GM18499 (cell line): ENCODE data around the gene GRM1.

Experiments used
- ATAC-seq: cut with Tn5 transposase; IDR thresholded peaks from one replicate; pipeline ENCODE4 v1.9.1; 2021; ENCODE audit warnings: moderate number of reproducible peaks; ENCODE audit not compliant: insufficient read depth, unreplicated experiment

The GRM1 gene

DNA sequence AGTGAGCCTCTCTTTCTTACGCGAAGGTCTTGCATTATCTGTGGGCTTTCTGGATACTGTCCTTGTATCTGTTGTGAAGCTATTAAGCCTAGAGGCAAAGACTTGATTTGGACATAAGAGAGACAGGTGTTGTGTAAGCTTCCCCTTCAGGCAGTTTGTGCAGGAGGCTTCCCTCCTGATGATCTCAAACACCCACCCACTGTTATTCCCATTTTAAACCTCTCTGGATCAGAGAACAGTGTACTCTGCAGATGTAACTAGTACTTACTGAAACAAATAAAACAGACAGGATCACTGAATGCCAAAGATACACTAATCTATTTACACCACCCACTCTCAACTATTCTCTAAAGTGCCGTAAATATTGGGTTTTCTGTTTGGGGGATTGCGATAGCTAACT lies 401.0 kb downstream of the GRM1 start:
- ATAC-seq: no peak

DNA sequence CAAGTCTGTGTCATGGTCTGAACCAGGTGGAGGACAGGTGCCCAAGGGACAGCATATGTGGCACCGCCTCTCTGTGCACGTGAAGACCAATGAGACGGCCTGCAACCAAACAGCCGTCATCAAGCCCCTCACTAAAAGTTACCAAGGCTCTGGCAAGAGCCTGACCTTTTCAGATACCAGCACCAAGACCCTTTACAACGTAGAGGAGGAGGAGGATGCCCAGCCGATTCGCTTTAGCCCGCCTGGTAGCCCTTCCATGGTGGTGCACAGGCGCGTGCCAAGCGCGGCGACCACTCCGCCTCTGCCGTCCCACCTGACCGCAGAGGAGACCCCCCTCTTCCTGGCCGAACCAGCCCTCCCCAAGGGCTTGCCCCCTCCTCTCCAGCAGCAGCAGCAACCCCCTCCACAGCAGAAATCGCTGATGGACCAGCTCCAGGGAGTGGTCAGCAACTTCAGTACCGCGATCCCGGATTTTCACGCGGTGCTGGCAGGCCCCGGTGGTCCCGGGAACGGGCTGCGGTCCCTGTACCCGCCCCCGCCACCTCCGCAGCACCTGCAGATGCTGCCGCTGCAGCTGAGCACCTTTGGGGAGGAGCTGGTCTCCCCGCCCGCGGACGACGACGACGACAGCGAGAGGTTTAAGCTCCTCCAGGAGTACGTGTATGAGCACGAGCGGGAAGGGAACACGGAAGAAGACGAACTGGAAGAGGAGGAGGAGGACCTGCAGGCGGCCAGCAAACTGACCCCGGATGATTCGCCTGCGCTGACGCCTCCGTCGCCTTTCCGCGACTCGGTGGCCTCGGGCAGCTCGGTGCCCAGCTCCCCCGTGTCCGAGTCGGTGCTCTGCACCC lies 405.2 kb downstream of the GRM1 start:
- ATAC-seq: no peak

DNA sequence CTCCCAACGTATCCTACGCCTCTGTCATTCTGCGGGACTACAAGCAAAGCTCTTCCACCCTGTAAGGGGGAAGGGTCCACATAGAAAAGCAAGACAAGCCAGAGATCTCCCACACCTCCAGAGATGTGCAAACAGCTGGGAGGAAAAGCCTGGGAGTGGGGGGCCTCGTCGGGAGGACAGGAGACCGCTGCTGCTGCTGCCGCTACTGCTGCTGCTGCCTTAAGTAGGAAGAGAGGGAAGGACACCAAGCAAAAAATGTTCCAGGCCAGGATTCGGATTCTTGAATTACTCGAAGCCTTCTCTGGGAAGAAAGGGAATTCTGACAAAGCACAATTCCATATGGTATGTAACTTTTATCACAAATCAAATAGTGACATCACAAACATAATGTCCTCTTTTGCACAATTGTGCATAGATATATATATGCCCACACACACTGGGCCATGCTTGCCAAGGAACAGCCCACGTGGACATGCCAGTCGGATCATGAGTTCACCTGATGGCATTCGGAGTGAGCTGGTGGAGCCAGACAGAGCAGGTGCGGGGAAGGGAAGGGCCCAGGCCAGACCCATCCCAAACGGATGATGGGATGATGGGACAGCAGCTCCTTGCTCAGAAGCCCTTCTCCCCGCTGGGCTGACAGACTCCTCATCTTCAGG lies 406.0 kb downstream of the GRM1 start:
- no peak for ATAC-seq

DNA sequence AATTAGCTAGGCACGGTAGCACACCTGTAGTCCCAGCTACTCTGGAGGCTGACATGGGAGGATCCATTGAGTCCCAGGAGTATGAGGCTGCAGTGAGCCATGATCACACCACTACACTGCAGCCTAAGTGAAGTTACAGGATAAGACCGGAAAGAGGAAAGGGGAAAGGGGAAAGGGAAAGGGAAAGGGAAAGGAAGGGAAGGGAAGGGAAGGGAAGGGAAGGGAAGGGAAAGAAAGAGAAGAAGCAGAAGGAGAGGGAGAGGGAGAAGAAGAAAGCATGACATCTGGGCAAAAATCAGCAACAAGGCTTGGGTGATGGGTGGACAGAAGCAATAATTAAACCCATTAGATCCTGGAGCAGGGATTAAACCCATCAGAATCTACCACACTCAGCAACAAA lies 413.0 kb downstream of the GRM1 start:
- ATAC-seq: no peak

DNA sequence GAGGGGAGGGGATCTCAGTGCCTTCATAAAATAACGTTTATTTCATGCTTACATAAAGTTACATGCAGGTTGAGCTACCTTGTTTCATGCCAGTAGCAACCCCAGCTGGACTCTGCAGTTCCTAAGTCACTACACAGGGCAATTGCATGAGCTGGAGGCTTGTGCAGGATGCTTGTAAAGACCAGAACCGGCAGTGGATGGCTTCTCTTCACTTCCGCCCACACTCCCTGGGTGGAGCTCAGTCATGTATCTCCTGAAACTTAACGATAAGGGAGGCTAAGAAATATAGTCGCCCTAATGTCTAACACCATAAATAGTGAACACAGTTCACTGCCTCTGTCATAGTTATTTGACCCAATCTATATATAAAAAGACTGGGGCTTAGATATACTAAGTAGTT lies 415.3 kb downstream of the GRM1 start:
- no peak for ATAC-seq

DNA sequence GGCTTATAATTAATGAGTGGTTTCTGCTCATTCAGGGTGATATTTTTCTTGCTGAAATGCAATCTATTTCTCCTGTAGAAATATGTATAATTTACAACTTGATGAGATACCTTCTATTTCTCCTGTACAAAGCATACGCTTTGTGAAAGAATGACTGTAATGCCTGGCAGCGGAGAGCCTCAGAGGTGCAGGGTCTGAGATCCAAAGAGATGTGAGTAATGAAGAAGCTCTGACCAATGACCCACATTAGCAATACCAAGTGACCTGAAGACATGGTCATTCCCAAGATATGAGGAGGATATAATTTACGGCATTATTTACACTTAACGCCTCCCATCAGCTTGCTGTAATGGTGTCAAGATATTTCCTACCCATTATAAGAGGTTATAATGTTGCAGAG lies 416.4 kb downstream of the GRM1 start:
- ATAC-seq: no peak

DNA sequence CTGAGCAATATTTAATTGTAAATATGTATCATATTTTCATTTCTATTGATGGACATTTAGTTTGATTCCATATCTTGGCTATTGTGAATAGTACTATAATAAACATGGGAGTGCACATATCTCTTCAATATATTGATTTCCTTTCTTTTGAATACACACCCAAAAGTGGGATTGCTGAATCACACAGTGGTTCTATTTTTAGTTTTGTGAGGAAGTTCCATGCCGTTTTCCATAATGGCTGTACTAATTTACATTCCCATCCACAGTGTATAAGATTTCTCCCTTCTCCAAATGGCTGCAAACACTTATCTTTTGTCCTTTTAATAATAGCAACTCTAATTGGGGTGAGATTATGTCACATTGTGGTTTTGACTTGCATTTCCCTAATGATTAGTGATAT lies 428.0 kb downstream of the GRM1 start:
- no peak for ATAC-seq

DNA sequence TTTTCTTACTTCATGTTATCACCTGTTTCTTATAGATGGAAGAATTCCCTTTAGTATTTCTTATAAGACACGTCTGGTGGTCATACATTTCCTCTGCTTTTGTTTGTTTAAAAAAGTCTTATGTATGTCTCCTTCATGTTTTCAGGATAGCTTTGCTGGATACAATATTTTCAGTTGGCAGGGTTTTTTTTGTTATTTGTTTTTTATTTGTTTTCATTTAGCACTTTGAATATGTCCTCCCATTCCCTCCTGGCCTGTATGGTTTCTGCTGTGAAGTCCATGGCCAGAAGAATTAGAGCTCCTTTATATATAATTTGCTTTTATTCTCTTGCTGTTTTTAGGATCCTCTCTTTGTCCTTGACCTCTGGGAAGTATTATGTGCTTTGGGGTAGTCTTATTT lies 432.1 kb downstream of the GRM1 start:
- ATAC-seq: no peak

DNA sequence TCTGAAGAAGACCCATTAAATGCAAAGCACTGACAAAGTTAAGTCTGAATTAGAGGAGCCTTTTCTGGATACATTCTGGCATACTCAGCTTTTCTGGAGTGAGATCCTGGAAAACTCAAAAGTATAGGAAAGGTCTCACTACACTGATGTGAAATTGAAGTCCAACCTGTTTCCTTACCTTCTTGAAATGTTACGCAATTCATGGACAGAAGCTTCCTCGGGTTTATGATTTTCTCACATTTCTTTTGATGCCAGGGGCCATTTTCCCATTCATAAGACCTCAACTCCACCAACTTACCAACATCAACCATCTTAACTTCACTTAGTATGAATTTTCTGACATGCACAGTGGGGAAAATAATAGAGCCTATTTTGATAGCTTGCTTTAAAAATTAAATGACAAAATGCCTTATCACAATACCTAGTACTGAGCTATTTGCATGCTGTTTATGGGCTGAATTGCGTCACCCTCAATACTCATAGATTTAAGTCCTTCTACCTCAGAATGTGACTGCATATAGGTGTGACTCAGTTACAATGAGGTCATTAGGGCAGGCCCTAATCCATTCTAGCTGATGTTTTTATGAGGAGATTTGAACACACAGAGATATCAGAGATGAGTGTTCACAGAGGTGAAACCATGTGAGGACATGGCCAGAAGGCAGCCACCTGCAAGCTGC lies 441.4 kb downstream of the GRM1 start:
- ATAC-seq: no peak

DNA sequence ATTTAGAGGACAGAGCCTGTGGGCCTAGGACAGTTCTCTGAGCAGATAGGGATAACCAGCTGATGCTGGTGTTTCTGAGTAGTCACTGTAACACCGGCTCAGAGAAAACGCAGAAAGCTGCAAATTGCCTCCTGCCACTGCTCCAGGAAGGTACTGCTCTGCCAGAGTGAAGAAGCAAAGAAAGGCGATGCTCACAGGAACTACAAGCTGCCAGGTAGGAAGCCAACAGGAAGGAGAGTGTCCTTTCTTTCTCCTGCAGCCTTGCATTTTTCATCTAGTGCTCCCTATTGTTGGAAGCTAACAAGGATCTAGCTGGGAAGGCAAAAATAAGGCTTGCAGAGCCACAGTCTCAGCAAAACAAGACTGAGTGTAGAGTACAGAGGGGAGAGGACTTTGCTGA lies 444.1 kb downstream of the GRM1 start:
- no peak for ATAC-seq

DNA sequence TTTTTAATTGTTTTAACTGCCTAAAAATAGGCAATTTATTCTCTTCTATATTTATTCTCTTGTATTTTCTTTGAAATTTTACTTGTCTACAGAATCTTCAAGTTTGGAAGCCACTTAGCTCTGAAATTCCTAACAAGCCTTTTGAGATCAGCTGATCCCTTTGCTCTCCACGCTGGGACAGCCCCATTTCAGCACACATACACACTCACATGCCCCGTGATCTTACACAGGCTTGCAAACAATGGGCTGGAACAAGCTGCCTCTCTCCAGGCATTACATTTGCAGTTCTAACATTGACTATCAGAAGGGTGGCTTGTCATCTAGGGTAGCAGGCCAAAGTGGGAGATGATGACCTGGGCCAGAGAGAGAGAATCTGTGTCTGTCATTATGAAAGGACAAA lies 452.7 kb downstream of the GRM1 start:
- no peak for ATAC-seq

DNA sequence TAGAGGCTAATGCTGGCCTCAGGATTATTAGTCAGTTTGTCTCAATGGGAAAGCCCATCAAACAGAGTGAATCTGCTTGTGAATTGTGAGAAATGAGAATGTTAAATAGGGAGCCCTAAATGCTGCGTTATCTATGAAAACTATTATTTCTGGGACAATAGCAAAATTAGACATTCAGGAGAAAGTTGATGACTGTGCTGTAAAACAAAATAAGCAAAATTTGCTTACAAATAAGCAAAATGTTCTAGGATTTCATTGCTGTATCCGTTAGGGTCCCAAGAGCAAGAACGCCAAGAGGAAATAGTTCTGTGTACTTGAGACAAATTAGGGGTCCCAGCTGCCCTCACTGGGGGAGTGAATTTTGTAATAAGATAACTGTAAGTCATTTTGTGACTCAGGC lies 455.5 kb downstream of the GRM1 start:
- ATAC-seq: no peak
